HG03457 (cell line): ENCODE data around the gene FXYD6.

Experiments used
- ATAC-seq: cut with Tn5 transposase; IDR thresholded peaks from one replicate; pipeline ENCODE4 v1.9.1; 2021; ENCODE audit warnings: moderate number of reproducible peaks; ENCODE audit not compliant: unreplicated experiment

The FXYD6 gene

DNA sequence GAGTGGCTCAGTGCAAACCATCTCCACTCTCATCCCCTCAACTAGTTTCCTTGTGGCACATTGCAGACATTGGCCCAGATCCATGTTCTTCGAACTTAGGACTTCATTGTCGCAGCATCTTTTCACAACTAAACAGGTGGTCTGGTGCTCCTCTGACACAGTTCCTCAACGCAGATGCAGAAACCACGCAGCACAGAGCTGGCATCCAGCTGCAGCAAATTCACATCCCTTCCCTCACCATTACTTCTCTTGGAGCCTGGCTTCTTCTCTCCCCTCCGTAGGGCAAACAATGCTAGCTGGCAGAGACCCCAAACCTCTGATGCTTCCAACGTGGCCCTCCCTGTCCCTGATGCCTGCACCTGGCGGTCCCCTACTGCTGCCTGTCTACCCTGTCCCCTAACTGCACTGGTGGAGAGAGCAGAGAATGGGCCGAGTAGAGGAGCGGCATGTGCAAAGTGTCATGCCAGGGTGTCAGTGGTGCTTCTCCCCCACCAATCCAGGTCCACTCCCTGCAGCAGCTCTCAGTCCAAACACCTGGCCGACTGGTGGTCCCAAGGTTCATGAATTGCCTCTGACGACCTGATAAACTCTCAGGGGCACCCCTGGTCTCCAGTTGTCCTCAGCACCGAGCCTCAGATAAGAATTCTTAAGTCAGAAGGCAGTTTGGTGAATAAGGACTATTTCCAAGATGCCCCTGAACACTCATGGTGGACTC lies 34.6 kb upstream of the FXYD6 start:
- no peak for ATAC-seq

DNA sequence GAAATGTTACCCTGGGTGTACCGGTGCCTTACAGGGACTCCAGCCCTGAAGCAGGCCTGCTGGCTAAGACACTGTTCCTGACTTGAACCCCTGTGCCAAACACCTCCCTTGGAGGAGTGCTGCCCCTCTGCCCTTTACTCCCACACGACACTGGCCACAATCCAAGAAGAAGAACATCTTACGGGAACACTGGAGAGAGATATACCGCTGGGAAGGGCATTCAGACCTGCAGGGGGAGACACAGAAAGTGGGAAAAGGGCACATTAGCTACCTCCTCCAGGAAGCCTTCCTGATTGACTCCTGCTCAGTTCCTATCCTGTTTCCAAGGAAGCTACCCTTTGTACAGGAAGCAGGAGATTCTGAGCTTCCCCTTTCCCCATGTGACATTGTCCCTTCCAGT lies 34.1 kb upstream of the FXYD6 start:
- ATAC-seq: no peak

DNA sequence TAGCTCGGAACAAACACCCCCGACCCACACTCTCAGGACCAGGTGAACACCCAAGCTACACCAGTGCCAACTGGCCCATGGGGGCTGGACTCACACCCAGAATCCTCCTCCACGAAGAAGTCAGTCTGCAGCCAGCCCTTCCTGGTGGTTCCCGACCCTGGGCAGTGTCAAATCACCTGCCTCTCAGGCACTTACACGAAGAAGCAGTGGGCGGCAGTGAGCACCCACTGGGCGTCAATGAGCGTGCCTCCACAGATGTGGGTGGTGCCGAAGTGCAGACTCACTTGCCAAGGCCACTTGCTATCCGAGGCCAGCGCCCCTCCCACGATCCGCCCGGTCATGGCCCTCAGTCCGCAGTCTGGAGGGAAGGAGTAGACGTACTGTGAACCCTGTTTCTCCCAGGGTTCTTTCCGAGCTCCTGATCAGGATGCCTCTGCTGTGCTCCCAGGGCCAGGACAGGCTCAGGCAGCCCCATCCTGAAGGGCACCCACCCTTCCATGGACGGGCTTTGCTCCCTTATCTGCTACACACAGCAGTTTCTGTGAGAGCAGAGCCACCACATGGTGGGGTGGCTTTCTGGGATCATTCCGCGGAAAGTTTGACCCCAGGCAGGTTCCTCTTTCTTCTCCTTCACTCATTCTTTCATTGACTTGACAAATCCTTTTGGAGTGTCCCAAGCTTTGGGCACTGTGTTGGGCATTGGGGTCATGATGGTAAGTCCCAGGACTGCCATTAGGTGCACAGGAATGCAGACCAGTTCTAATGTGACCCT lies 33.3 kb upstream of the FXYD6 start:
- no peak for ATAC-seq

DNA sequence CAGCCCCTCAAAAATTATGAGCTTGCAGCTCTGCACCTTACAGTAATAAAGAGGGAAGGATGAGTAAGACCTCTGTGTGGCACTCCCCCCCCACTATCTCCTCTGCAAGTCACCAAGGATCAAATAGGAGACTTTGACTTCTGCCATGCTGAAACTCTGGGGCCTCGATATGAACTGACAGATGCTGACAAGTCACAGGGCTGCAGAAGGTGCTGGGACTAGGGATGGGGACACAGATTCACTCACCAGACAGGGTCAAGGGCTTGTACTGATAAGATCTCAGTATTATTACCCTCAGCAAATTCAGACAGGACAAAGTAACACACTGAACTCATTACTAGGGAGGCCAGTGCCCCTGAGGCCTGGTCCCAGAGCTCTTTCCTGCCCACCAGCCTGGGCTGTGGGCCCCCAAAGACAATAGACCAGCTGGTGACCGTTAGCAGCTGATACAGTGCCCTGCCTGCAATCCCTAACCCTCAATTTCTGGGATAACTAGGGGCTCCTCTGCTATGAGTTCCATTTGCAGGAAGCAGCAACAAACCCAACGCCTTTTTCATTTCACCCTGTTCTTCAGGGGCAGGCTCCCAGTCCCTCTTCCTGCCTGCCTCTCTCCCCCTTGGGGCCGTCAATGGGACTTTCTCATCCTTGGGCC lies 32.6 kb upstream of the FXYD6 start:
- ATAC-seq: no peak

DNA sequence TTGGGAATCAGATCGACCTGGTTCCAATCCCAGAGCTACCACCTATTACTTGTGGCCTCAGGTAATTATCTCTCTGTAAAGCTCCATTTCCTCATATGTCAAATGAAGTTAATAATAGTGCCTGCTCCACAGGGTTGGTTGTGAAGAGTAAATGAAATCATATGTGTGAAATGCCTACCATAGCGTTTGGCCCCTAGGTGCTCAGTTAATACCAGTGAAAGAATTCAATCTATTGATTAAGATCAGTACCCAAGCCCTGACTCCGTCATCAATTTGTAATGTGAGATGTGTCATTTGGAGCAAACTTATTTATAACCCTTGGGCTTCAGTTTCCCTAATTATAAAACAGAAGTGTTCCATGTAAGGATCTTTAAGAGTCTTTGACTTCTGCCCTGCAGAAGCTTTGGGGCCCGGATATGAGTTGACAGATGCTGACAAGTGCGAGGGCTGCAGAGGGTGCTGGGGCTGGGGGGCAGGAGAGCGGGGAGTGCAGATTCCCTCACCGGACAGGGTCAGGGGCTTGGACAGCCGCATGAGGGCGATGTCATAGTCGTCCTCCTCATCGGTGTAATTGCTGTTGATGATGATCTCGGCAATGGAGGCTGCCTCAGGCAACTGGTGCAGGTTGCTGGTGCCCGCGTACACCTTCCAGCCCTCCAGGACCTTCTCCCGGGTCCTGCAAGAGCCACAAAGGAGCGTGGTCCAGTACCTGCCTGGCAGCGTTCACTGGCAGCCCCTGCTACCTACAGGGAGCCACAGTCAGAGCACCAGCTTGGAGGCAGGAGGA lies 31.8 kb upstream of the FXYD6 start:
- ATAC-seq: no peak

DNA sequence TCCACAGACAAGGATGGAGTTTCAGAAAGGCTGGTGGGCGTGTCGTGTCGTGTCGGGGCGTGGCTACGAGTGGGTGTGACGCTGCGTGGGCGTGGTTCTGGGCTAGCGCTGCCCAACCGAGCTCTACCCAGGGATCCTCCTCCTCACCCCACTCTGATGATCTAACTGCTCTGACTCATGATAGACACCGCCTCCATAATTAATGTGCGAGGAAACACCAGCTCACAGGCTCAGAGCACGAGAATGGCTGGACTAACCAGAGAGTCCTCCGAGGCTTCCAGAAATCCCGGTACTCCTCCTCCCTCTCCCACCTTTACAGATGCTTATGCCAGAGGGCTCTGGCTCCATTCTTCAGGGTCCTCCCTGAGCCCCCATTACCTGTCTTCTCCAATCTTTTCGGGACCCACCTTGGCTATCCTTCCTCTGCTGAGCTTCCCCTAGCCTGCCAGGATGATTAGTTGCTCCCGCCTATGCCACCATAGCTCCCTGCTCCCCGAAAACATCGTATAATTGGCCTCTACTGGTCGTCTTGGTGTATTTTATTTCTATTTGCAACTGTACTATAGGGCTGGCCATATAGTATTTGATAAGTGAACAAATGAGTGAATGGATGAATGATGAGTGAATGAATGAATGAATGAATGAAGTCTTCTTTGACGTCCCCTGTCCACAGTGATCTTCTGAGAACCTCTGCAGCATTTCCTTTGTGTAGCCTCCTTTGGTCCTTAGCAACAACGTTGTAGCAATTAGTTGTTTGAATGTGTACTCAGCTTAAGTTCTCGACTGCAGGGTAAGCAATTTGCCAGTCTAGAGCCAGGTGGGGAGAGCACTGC lies 31.0 kb upstream of the FXYD6 start:
- no peak for ATAC-seq

DNA sequence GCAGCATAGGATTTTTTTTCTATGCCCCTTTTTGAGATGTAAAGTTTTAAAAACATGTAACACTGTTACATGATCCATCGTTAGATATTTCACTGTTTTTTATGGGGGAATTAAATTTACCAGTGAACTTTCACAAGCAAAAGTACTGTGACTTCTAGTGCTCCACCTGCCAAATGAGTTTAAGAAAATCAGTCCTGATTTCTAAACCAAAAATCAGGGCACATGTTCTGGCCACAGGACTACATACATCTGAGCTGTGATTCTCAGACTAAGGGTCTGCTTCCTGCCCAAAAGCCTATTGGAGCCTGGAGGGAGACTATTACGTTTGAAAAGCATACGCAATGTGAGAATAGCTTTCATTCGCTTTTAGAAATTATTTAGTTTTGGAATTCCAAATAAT lies 30.3 kb upstream of the FXYD6 start:
- ATAC-seq: no peak

DNA sequence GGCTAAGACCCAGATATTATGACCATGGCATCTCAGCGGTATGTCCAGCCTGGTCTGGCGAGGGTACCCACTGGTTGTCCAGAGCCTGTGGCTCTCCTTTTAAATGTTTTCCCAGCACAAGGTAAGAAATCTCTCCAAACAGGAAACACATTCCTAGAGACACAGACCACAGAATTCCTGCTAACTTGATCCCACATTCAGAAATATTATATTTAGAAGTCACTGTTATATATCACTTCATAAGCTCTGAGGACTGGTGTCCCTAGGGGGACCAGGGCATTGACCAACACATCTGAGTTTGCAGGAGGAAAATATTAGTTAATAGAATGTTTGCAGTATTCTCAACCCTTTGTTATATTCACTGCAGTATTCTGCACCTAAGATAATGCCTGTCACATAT lies 29.7 kb upstream of the FXYD6 start:
- ATAC-seq: no peak

DNA sequence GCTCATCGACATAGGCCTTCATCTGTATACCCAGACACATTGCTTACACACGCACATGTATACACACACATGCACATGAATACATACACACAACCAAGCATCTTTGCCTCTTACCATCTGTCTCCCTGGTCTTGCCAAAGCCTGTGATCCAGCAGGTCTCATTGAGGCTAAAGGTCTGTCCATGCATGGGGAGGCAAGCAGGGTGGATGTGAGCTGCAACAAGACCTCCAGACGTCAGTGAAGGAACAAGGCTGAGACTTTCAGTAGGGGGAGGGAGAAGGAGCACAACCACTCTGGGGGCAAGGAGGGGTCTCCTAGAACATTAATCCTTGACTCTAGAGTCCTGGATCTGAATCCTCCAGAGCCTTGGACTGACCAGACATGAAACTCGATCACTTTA lies 29.1 kb upstream of the FXYD6 start:
- ATAC-seq: no peak

DNA sequence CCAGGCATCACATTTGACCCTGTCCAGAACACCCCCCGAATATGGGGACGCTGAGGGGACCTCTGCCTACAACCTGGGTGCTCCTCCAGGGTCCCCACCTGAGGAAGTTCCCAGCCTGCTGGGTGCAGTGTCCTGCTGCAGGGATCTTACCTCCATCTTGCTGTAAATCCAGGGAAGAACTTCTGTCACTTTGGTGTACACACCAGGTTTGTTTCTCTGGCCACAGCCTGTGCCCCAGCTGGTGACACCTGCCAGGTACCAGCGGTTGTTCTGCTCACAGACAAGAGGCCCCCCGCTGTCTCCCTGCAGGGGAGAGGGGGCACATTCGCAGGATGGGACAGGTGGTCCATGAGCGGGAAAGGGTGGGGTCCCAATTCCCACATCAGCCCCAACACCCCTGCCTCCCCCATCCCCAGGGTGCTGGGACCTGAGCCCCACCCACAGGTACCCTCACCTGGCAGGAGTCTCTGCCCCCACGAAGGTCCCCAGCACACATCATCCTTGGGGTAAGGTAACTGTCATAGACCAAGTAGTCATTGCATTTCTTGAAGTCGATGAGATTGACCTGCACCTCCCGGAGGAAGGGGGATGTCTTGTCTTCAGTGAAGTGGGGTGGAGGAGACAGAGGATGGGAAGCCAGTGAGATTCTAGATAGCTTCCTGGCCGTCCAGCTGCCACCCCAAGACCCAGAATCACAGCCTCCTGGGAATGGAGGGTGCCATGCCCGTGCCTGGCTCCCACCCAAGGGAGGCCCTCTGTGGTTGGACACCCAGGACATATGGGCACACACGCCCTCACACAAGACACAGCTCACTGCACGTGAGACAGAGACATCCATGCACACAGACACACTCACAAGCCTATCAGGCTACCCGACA lies 27.3 kb upstream of the FXYD6 start:
- no peak for ATAC-seq

DNA sequence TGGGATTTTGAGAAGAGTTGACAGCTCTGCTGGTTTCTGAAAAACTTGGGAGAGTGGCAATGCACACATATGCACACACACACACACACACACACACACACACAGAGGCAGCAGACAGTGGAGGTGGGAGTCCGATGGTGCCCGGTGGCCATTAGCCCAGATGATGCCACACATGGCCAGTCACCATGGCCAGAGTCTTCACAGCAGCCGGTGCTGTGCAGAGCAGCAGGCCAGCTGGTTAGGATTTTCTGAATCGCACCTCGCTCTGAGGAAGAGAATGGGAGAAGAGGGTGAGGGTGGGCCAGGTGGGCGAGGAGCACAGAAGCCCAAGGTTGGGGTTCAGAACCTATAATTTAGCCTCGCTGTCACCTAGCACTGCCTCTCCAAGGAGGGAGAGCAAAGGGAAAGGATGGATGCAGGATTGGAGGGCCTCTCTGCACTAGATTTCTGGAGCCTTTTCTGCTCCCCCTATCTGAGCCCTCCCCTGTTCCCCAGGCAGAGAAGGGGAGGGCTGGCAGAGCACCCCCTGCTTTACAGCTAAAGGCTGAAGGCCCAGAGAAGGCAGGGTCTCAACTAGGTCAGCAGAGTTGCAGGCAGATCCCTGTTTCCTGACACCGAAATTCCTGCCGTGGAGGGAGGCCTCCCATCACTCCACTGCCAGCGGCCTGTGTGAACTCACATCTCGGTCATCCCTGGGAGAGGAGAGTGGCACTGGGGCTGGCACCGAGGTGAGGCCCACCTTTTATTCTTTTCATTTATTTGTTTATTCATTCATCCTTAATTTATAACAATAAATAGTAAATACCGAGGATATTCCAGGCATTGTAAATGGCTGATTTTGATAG lies 25.8 kb upstream of the FXYD6 start:
- no peak for ATAC-seq

DNA sequence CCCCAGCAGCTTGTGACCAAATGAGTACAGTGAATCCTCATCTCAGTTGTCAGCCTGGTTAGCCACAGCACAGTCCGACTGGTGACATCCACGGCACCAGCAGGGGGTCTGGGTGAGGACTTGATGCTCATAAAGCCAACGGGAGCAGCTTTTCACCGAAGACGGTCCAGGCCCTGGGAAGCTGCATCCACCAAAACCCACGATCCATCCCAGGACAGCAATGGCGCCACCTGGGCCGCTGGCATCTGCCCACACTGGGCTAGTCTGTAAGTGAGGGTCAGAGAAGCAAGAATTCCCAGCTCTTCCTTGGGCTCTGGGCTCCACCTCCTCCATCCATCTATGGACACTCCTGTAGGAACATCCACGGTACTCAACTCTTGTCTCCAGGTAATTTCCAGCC lies 25.1 kb upstream of the FXYD6 start:
- no peak for ATAC-seq

DNA sequence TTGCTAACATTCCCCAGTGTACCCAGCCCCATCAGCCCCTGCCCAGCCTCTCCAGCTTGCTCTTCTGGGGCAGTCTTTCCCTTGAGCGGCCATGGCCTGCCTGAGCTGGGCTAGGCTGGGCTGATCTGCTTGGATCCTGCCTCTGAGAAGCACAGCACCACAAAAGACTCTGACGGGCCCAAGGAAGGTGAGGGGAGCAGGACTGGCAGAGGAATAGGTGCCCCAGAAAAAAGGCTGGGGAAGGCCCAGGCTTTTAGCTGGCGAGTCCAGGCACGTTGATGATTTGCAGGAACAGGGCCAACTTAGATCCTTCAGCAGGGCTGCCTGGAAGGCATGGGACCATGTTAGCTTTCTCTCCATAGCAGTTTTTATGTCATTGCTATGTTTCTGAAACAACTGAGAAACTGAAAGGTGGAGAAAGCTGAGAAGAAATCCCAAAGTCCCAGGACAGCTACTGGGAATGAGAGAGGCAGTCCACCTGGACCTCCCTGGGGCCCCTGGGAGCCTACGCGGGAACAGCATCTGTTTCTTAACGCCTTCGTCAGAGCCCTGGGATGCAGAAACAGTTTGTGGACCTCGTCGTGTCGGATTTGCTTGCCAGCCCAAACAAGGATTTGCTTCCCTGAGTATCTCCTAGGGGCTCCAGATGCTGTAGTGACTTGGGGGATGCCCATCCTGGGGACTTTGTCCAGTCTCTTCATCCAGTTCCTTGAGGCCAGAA lies 24.4 kb upstream of the FXYD6 start:
- no peak for ATAC-seq

DNA sequence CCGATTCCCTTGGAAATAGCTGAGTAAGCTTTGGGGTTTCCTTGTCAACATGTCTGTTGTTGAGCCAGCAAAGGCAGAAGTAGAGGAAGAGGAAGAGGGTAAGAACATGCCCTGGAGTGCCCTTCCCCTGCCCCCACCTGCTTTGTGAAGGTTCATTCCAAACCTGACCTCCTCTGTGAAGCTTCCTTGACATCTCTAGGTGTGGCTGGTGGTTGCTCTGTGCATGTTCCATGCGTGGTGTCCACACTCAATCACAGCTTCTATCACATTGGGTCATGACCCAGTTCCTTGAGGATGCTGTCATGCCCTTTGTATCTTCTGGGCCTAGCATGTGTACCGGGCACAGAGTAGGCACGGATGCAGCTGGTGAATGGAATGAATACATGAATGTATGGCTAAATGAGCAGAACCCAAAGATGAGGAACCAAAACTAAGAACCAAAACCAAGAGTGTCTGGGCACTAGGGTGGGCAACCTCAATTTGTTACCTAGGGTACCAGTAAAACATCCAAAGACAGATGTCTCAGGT lies 23.7 kb upstream of the FXYD6 start:
- no peak for ATAC-seq

DNA sequence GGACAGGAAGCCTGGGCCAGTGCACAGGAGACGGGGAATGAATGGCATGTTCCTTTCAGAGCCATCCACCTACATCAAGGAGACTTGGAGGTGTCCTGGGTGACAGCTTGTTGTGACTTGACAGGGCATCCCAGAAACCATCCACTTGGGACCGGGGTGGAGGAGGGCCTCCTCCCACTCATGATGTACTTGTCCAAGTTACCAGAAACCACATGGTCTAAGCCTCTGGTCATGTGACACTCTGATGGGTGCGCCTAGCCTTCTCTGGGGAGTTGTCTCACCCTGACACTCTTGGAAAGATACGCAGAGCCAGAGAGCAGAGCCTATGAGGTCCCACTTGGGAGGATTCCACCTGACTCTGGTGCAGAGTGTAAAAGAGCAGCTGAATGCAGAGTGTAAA lies 21.6 kb upstream of the FXYD6 start:
- ATAC-seq: no peak

DNA sequence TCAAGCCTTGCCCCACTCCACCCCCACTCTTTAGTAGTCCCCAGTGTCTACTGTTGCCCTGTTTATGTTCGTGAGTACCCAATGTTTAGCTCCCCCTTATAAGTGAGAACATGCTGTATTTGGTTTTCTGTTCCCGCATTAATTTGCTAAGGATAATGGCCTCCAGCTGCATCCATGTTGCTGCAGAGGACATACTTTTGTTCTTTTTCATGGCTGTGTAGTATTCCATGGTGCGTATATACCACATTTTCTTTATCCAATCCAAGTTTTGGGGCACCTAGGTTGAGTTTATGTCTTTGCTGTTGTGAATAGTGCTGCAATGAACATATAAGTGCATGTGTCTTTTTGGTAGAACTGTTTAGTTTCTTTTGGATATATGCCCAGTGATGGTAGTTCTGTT lies 16.2 kb upstream of the FXYD6 start:
- ATAC-seq: no peak

DNA sequence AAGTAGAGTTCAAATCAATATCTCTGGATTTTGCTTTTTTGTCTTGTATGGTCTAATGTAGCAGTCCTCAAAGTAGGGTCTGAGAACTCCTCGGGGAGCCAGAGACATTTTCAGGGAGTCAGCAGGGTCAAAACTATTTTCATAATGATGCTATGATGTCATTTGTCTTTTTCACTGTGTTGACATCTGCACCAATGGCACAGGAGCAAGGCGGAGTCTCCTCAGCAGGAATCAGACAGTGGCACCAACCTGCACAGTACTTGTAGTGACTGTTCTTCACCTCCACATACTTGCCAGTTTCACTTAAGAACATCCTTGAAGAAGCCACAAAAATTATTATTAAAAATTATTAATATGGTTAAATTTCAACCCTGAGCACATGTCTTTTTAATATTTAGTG lies 14.9 kb upstream of the FXYD6 start:
- ATAC-seq: no peak

DNA sequence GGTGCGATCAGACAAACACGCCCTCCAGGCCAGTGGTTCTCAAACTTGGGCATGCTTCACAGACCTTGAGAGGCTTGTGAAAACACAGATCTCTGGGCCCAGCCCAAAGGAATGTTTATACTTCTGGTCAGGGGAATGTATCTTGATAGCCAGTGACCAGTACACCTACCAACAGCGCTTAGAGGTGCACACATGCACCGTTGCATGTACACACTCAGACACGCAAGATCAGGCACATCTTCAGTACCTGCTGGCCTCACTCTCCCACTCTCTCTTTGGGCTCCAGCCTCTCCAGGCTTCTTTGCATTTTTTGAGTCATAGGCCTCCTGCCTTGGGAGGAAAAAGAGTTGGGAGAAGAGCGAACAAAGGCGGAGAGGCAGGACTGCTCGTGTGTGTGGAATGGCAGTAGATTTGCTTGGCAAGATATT lies 11.7 kb upstream of the FXYD6 start:
- ATAC-seq: no peak
